Measurements from ENCODE around the gene SOAT2.

SOAT2 gene

GRCh38 chr12:53065975-53066931 is 37.0 kb upstream of the SOAT2 start:
- no peak for DNase-seq (ENCODE audit: extremely low read depth, low read depth)

GRCh38 chr12:53067074-53067992 is 36.0 kb upstream of the SOAT2 start:
- H3K4me3 ChIP-seq (replicated peaks; ENCODE audit: low read depth, low read length) = no peak overlapping the region
- no peak for DNase-seq (ENCODE audit: extremely low read depth, low read depth)
- no peak for TF ChIP-seq CTCF (IDR thresholded peaks at IDR 0.05; ENCODE audit: low read depth, low read length, missing control alignments)

More at GRCh38 chr12:53065975-53066931, 37.0 kb upstream of the SOAT2 start:
- TF ChIP-seq CTCF (IDR thresholded peaks at IDR 0.05; ENCODE audit: low read depth, low read length, missing control alignments) = peak; percentile 80
- no peak overlapping the region for H3K4me3 ChIP-seq (replicated peaks; ENCODE audit: low read depth, low read length)

GRCh38 chr12:53067993-53068770 is 35.1 kb upstream of the SOAT2 start:
- H3K4me3 ChIP-seq (replicated peaks; ENCODE audit: low read depth, low read length) = no peak overlapping the region
- no peak for TF ChIP-seq CTCF (IDR thresholded peaks at IDR 0.05; ENCODE audit: low read depth, low read length, missing control alignments)
- no peak for DNase-seq (ENCODE audit: extremely low read depth, low read depth)

- DNase-seq (ENCODE audit: extremely low read depth, low read depth) = no peak
- no peak for TF ChIP-seq CTCF (IDR thresholded peaks at IDR 0.05; ENCODE audit: low read depth, low read length, missing control alignments)
- H3K4me3 ChIP-seq (replicated peaks; ENCODE audit: low read depth, low read length) = no peak overlapping the region
Measured at GRCh38 chr12:53068811-53069585, 34.3 kb upstream of the SOAT2 start.

GRCh38 chr12:53069621-53070410 is 33.5 kb upstream of the SOAT2 start:
- H3K4me3 ChIP-seq (replicated peaks; ENCODE audit: low read depth, low read length) = no peak overlapping the region
- TF ChIP-seq CTCF (IDR thresholded peaks at IDR 0.05; ENCODE audit: low read depth, low read length, missing control alignments) = no peak
- DNase-seq (ENCODE audit: extremely low read depth, low read depth) = no peak

Data from HFF-Myc (cell line).